Activated CD8-positive, alpha-beta memory T cell treated with anti-CD3 and anti-CD28 coated beads, Interleukin-2, amount 10 ng/mL, durations not matched to agents 7 days and 5 days (primary cell): ENCODE results near the gene AIG1. TPM values are rescaled to one million over a fixed set of nuclear protein-coding genes. Genes with fewer than 3 reads are reported as not detected.

Experiments
- ATAC-seq: fragments of 150-1000 bp; cut with Tn5 transposase; one replicate; pipeline ENCODE4 v1.10.0; 2021; ENCODE audit warnings: moderate library complexity
- CTCF ChIA-PET: fragments of 350-600 bp; sonication (Branson Sonifier 250); formaldehyde crosslinking; loops from one replicate; lab custom pipeline; 2021; ENCODE audit warnings: antibody characterized with exemption; lab: Charles Lee
- DNase-seq: peaks from one replicate; pipeline ENCODE4 v3.0.0-alpha.2; 2020
- H3K27ac Mint-ChIP-seq: one replicate; pipeline ENCODE4 v1.8.0; 2021; ENCODE audit warnings: mild to moderate bottlenecking, mixed read lengths
- H3K27me3 Mint-ChIP-seq: one replicate; pipeline ENCODE4 v1.8.0; 2021; ENCODE audit warnings: mixed read lengths
- H3K36me3 Mint-ChIP-seq: one replicate; pipeline ENCODE4 v1.8.0; 2021; ENCODE audit warnings: mild to moderate bottlenecking, mixed read lengths
- H3K4me1 Mint-ChIP-seq: one replicate; pipeline ENCODE4 v1.8.0; 2021; ENCODE audit warnings: mixed read lengths
- H3K4me3 Mint-ChIP-seq: one replicate; pipeline ENCODE4 v1.8.0; 2021; ENCODE audit warnings: mild to moderate bottlenecking, moderate library complexity, mixed read lengths
- H3K9me3 Mint-ChIP-seq: one replicate; pipeline ENCODE4 v1.8.0; 2022; ENCODE audit warnings: low read depth, mixed read lengths
- total RNA-seq, 2 experiments: library from RNA; stranded (reverse); gene quantifications; one replicate each; pipeline ENCODE4 v1.2.3, GENCODE V29; 2021

AIG1 gene
- total RNA-seq, 2 experiments from 2014 or later = 8.8 to 9.2 TPM

DNA sequence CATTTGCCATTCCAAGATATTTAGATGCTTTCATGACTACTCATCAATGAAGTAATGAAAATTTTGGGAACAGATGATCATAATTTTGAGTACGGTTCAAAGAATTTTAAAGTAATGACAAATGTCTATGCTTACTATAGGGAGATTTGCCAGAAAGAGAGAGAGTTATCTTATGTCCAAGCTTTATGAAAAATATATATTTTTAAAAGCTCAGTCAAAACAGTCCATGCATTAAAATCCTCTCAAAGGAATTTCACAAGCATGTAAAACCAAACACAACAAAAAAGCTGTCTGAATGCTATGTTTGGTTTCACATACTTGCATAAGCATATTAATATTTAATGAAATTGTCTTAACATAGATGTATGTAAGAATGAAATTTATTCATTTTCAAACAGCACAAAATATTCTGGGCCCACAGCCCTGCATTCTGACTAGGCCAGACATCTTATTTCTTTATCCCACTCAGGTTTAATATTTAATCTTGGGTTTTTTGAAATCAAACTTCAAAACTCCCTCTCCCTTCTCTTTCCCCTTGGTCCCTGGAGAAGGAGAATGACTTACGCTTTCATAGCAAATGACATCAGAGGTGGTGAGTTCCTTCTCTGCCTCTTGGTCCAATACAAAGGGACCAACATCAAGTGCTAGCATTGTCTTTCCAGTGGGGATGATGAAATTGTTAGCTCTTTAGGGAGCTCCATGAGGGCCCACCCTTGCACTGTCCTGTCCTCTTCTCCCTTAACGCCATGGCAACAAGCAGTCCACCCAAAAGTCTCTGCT, 295.6 kb downstream of the AIG1 start:
- H3K27ac Mint-ChIP-seq = no peak overlapping the region
- H3K4me1 Mint-ChIP-seq = no peaks in the 10 kb centered on the region
- peaks cover 12% of the 10 kb centered on the region for H3K27me3 Mint-ChIP-seq
- ATAC-seq (no peak), DNase-seq (no peak)
- peaks cover 3% of the 10 kb centered on the region for H3K9me3 Mint-ChIP-seq
- peaks cover 3% of the 10 kb centered on the region for H3K36me3 Mint-ChIP-seq
- CTCF ChIA-PET = no interaction called here
- H3K4me3 Mint-ChIP-seq = no peak overlapping the region

DNA sequence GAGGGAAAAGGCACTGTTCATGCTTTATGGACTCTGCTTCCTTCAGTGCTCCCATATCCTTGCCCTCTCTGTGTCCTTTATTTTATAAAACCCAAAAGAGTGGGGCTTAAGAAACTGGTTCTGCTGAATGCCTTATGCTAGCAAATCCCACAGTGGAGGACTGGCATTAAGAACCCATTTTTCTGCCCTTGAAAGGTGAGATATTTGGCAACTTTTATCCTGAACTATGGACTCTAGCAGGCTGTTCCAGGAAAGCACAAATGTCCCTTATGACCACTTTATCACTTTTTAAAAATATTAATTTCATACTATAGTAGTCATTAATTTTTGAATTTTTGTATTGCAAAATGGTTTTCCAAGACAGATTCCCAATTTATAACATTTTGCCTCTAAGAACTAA, 296.5 kb downstream of the AIG1 start:
- CTCF ChIA-PET = no interaction called here
- no peak overlapping the region for H3K27ac Mint-ChIP-seq
- peaks cover 12% of the 10 kb centered on the region for H3K27me3 Mint-ChIP-seq
- peaks cover 3% of the 10 kb centered on the region for H3K9me3 Mint-ChIP-seq
- ATAC-seq (no peak), DNase-seq (no peak)
- no peaks in the 10 kb centered on the region for H3K4me1 Mint-ChIP-seq
- peaks cover 1% of the 10 kb centered on the region for H3K36me3 Mint-ChIP-seq
- no peak overlapping the region for H3K4me3 Mint-ChIP-seq

DNA sequence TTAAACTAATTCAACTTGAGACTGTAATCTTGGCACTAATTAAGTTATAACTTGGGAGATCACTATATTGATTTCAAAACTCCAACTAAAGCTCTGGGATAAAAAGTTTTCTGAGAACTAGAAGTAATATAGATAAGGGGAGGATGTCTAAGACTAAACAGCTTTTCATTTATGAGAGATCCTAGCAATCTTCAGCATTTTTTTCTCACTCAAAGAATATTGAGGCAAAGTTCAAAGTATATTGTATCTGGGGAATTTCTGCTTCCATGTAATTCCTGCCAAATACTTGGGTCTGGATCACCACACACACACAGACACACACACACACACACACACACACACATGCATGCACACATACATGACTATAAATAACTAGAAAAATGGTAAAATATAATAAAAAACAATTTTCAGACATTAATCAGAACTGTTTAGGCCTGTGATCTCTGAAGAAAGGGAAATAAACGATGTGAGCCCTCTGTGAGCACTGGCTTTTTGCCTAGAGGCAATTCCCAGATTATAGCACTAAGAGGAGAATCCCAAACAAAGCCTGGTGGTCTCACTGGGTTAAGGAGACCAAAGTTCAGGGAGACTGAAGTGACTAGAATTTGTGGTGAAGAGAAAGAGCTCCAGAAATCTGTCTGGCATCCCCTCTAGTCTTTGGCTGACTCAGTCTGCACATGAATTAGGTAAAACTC, 297.0 kb downstream of the AIG1 start:
- H3K4me3 Mint-ChIP-seq = no peak overlapping the region
- H3K4me1 Mint-ChIP-seq = no peaks in the 10 kb centered on the region
- ATAC-seq = no peak
- peaks cover 1% of the 10 kb centered on the region for H3K36me3 Mint-ChIP-seq
- CTCF ChIA-PET = no interaction called here
- peaks cover 12% of the 10 kb centered on the region for H3K27me3 Mint-ChIP-seq
- DNase-seq = no peak
- no peak overlapping the region for H3K27ac Mint-ChIP-seq
- peaks cover 3% of the 10 kb centered on the region for H3K9me3 Mint-ChIP-seq

DNA sequence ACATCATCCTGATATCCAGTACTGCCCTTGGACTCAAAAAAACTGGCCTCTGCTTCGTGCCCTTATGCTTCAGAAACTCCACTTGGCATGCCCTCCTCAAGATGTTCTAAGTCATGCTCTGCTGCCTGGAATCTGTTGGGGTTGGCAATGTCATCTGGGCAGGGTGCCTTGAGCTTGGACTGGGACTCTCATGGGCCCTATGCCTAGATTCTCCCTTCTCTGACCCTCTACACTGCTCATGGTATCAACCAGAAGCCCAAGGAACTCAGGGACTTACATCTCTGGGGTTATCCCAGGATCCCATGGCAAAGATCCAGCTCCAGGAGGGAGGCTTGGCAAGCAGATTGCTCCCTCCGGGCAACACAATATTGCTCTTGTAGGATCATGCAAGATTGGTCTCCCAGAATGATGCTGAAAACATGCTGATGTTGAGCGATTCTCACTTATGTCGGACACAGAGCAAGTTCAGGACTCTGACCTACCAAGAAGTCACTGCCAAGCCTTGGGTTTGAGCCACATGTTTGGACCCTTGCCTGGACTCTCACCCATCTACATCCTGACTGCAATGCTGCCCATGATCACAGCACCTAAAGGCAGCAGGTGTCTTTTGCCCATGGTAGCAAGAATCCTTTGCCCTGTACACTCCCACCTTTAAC, 301.0 kb downstream of the AIG1 start:
- Mint-ChIP-seq H3K36me3 (no peaks in the 10 kb centered on the region), H3K4me1 (no peaks in the 10 kb centered on the region), H3K27me3 (peaks cover 12% of the 10 kb centered on the region), H3K27ac (no peak overlapping the region), H3K9me3 (no peaks in the 10 kb centered on the region), H3K4me3 (no peak overlapping the region)
- ATAC-seq = no peak
- no peak for DNase-seq
- CTCF ChIA-PET = no interaction called here

DNA sequence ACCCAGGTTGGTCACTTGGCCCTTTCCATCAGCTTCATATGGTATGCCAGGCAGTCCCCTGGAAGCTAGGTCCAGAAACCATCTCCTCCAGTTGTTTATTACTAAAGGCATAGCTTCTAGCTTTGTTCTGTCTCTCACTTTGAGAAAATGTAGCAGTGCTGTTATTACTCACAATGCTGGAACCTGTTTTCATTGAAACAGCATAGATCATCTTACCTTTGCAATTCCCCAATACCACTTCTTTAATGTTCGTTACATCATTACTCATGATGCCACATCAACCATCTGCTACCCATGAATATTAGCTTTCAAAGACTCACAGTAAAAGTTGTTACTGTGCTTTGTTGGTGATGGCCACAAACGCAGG, 301.5 kb downstream of the AIG1 start:
- H3K4me3 Mint-ChIP-seq = no peak overlapping the region
- CTCF ChIA-PET = no interaction called here
- no peak overlapping the region for H3K27ac Mint-ChIP-seq
- no peaks in the 10 kb centered on the region for H3K36me3 Mint-ChIP-seq
- peaks cover 14% of the 10 kb centered on the region for H3K27me3 Mint-ChIP-seq
- H3K9me3 Mint-ChIP-seq = no peaks in the 10 kb centered on the region
- no peaks in the 10 kb centered on the region for H3K4me1 Mint-ChIP-seq
- no peak for DNase-seq
- no peak for ATAC-seq

DNA sequence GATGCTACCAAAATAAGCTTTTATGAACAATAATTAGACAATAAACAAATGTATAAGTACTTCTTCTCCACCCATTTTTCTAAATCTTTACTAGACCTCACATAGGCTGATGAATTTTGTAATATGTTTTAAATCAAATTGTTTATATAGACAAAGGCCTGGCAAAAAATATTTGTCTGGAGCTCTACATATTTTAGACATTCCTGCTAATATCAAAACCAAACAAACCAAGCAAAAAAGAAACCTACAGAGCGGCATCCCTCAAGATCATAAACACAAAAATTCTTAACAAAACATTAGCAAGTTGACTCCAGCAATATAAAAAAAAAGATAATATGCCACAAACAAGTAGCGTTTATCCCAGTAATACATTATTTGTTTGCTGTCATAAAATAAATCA, 302.6 kb downstream of the AIG1 start:
- CTCF ChIA-PET = no interaction called here
- H3K4me1 Mint-ChIP-seq = peaks cover 1% of the 10 kb centered on the region

DNA sequence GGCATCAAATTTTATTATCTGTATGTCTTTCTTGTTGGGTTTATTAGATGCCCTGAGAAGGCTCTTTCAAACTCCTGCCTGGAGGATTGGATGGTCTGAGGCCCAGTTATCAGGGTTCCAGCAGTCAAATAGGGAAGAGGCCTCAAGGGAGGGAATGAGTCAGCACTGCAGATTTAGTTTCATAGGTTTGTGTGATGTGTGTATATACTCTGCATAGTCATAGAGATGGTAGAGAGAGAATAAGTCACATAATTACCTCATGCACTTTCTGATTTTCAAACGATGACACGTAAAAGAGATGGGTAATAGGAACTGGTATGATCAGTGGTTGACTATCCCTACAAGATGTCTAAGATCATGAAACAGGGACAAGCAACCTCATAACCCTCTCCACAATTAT, 307.7 kb downstream of the AIG1 start:
- H3K4me1 Mint-ChIP-seq = peaks cover 6% of the 10 kb centered on the region
- peaks cover 6% of the 10 kb centered on the region for H3K27me3 Mint-ChIP-seq
- peak; percentile 76 for ATAC-seq
- no peaks in the 10 kb centered on the region for H3K9me3 Mint-ChIP-seq
- H3K27ac Mint-ChIP-seq = no peak overlapping the region
- no peak overlapping the region for H3K4me3 Mint-ChIP-seq
- no peaks in the 10 kb centered on the region for H3K36me3 Mint-ChIP-seq
- CTCF ChIA-PET = interaction anchor here (1.3 kb wide), 1 partner anchor 17 kb away, joined by 3 read pairs; no protein-coding TSS in a partner anchor
- no peak for DNase-seq

More for the DNA sequence above, 302.6 kb downstream of the AIG1 start:
- DNase-seq (no peak), ATAC-seq (no peak)
- Mint-ChIP-seq H3K36me3 (no peaks in the 10 kb centered on the region), H3K27ac (no peak overlapping the region), H3K9me3 (no peaks in the 10 kb centered on the region), H3K27me3 (peaks cover 10% of the 10 kb centered on the region), H3K4me3 (no peak overlapping the region)

DNA sequence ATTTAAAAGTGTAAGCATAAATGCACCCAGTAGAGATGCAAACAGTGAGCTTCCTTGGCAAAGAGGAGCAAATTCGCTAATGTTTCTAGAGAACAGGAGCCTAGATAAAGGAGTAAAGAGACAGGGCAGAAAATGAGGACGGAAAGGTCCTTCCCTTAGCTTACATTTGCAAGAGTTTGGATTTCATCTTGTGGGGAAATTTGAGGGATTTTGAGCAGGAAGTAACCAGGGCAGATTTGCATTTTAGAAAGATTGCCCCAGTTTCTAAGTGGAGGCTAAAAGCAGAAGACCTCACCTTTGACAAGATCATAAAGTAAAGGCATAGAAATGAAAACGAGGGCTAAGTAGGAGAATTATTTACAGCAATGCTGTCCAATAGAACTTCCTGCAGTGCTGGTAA, 309.3 kb downstream of the AIG1 start:
- ATAC-seq (no peak), DNase-seq (no peak)
- no peaks in the 10 kb centered on the region for H3K36me3 Mint-ChIP-seq
- CTCF ChIA-PET = no interaction called here
- peaks cover 9% of the 10 kb centered on the region for H3K27me3 Mint-ChIP-seq
- H3K9me3 Mint-ChIP-seq = no peaks in the 10 kb centered on the region
- H3K27ac Mint-ChIP-seq = no peak overlapping the region
- no peak overlapping the region for H3K4me3 Mint-ChIP-seq
- peaks cover 6% of the 10 kb centered on the region for H3K4me1 Mint-ChIP-seq

DNA sequence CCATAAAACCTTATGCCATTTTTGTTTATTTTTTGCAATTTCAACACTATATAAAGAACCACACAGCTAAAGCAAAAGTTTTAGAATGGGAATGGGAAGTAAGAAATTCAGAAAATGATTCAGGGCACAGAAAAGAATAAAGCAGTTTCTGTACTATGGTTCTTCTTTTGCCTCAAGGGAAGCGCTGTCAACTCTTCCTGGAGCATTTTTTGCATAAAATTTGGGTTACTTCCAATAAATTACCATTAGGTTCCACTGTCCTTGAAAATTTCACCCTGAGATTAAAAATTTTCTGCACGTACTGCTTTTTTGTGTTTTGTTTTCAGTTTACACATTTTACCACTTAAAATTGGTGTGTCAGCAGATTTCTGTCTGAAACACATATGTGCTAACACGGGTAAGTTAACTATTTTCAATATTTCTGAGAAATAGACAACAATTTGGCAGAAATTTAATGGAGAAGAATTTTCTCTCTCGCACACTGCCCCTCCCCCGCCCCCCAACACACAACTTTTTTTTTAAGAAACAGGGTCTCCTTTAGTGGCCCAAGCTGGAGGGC, 310.2 kb downstream of the AIG1 start:
- CTCF ChIA-PET = no interaction called here
- no peak for DNase-seq
- no peak overlapping the region for H3K4me3 Mint-ChIP-seq
- no peak overlapping the region for H3K27ac Mint-ChIP-seq
- H3K36me3 Mint-ChIP-seq = no peaks in the 10 kb centered on the region
- ATAC-seq = no peak
- H3K9me3 Mint-ChIP-seq = no peaks in the 10 kb centered on the region
- H3K27me3 Mint-ChIP-seq = peaks cover 14% of the 10 kb centered on the region
- peaks cover 6% of the 10 kb centered on the region for H3K4me1 Mint-ChIP-seq

DNA sequence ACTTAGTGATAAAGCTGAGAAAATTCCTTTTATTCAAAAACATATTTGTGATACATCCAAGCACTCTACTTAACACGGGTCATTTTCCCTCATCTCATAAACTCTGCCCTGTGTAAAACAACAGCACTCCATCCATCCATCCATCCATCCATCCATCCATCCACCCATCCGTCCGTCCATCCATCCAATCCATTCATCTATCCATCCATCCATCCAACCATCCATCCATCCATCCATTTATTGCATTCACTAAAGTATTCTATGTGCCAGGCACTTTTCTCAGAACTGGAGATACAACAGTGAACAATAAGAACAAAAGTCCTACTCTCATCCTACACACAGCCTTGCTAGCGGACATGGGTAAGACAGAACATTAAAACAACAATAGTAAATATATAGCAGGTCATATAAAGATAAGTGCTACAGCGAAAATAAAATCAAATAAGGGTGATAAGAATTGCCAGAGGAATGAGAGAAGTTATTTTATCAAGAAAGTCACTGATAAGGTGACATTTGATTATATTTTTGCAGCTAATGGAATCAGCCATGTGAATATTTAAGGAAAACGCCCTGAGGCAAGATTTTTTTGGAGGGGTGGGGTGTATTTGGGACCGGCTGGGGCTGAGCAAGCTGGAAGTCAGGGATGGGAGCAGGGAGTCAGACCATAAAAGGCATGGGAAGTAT, 311.7 kb downstream of the AIG1 start:
- peaks cover 2% of the 10 kb centered on the region for H3K9me3 Mint-ChIP-seq
- no peaks in the 10 kb centered on the region for H3K36me3 Mint-ChIP-seq
- H3K4me1 Mint-ChIP-seq = peaks cover 6% of the 10 kb centered on the region
- H3K27ac Mint-ChIP-seq = no peak overlapping the region
- CTCF ChIA-PET = no interaction called here
- DNase-seq (no peak), ATAC-seq (no peak)
- peaks cover 16% of the 10 kb centered on the region for H3K27me3 Mint-ChIP-seq
- no peak overlapping the region for H3K4me3 Mint-ChIP-seq

DNA sequence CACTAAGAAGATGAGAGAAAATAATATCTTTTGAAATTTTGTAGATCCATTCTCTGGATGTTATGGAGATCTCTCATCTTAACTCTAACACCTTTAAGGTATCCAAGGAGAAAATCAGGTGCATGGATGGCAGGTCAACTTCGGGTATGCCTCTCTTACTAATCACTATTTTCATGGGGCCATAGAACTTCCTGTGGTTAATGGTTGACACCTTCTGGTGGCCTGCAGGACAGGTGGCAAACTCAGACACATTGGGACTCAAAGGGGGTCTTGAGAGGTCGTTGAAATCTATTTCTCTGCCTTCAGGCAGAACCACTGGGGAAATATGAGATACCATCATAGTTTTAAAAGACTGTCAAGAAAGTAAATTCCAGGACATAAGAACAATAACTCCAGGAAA, 313.3 kb downstream of the AIG1 start:
- Mint-ChIP-seq H3K4me3 (no peak overlapping the region), H3K27me3 (peaks cover 19% of the 10 kb centered on the region), H3K27ac (no peak overlapping the region), H3K9me3 (peaks cover 2% of the 10 kb centered on the region), H3K4me1 (no peaks in the 10 kb centered on the region), H3K36me3 (no peaks in the 10 kb centered on the region)
- no peak for ATAC-seq
- no peak for DNase-seq
- CTCF ChIA-PET = no interaction called here

DNA sequence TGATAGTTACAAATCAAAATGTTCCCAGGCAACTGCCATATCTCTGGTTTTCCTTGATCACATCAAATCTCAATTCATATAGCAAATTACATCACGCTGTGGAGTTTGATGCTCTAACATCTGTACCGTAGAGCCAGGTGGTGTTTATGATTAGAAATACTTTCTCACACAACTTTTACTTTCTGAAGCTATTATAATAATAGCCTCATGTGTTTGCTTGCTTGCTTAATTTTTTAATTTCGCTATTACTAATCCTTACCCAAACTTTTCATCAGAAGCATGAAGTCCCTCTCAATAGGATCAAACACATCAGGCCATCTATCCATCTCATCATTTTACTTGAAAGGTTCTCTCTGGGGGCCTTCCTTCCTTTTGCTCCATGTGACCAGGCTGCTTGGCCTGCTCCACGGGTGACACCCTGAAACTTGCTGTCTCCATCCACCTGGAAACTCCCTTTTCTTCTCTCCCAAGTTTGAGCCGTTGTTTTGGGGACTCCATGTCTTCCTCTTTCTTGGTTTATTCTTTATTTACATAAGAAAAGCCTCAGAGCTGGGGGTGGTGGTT, 314.4 kb downstream of the AIG1 start:
- no peaks in the 10 kb centered on the region for H3K4me1 Mint-ChIP-seq
- DNase-seq = no peak
- no peak overlapping the region for H3K4me3 Mint-ChIP-seq
- no peak for ATAC-seq
- H3K9me3 Mint-ChIP-seq = peaks cover 2% of the 10 kb centered on the region
- CTCF ChIA-PET = no interaction called here
- H3K27me3 Mint-ChIP-seq = peaks cover 20% of the 10 kb centered on the region
- H3K27ac Mint-ChIP-seq = no peak overlapping the region
- no peaks in the 10 kb centered on the region for H3K36me3 Mint-ChIP-seq

DNA sequence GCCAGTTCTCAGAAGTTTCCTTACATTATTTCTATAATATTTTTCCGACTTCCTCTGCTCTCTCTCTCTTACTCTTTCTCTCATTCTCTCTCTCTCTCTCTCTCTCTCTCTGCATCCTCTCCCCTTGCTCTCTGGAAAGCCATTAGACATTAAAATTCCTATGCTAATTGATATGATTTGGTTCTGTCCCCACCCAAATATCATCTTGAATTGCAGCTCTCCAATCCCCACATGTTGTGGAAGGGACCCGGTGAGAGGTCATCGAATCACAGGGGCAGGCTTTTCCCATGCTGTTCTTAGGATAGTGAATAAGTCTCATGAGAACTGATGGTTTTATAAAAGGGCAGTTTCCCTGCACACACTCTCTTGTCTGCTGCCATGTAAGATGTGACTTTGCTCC, 315.7 kb downstream of the AIG1 start:
- Mint-ChIP-seq H3K4me1 (no peaks in the 10 kb centered on the region), H3K4me3 (no peak overlapping the region), H3K36me3 (no peaks in the 10 kb centered on the region), H3K9me3 (peaks cover 2% of the 10 kb centered on the region), H3K27ac (no peak overlapping the region), H3K27me3 (peaks cover 26% of the 10 kb centered on the region)
- ATAC-seq (no peak), DNase-seq (no peak)
- CTCF ChIA-PET = no interaction called here
